Hematopoietic multipotent progenitor cell treated with erythropoietin and hydrocortisone succinate and interleukin-3 and kit ligand, for 8 days (in vitro differentiated cells): Measurements from ENCODE around the gene EMC9.
A peak's percentile ranks its signal among the peaks of the same experiment; 100 is the strongest.

Experiments
- DNase-seq: peaks from one replicate; pipeline ENCODE4 v3.0.0-alpha.2; 2015

Gene EMC9

DNA sequence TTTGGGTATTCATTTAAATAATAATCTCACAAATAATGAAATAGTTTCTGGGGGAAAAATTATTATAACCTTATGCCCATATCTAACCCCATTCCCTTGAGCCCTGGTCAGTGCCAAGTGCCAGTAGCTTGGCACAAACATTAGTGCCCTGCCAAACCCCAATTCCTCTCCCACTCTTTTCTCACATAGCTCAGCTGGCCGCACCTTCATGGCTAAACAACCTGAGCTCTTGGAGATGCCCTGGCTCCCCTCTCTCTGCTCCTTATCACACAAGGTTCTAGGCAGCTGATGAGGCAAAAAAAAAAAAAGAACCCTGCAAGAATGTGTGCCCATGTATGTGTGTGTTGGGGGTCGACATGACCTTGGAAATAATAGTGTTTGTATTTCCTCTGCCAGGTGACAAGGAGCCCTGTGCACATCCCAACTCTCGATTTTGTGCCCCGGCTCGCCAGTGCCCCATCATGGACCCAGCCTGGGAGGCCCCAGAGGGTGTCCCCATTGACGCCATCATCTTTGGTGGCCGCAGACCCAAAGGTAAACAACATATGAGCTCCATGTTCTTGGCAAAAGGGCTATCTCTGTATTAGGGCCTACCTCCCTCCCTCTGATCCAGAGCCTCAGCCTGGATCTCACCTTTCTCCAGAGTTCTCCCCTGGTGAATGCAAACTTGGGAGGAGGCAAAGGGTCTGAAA, 38.9 kb downstream of the EMC9 start:
- DNase-seq, result no peak

- DNase-seq, result no peak
These were observed 40.4 kb downstream of the EMC9 start for GRCh38 chr14:24100982-24101494.

GRCh38 chr14:24100197-24100981, 41.0 kb downstream of the EMC9 start:
- DNase-seq, result no peak

- DNase-seq, result no peak
These were observed 42.2 kb downstream of the EMC9 start for GRCh38 chr14:24098927-24099813.

DNA sequence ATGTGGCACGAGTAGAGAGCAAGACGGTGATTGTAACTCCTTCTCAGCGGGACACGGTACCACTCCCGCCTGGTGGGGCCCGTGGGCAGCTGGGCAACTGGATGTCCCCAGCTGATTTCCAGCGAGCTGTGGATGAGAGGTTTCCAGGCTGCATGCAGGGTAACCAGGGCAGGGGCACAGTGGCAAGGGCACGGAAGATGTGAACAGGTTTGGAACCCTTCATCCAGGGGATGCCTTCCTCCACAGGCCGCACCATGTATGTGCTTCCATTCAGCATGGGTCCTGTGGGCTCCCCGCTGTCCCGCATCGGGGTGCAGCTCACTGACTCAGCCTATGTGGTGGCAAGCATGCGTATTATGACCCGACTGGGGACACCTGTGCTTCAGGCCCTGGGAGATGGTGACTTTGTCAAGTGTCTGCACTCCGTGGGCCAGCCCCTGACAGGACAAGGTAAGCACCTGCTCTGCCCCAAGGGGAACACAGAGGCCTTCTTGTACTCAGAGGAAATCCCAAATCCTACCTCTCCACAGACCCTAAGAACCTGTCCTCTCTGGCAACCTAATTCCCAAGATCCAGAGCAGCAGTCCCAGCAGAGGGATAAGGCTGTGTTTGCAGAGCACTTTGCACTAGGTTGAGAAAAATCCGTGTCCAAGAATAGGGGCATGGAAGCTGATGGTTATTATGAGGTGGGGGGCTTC, 43.0 kb downstream of the EMC9 start:
- DNase-seq, result no peak

- DNase-seq, result no peak
These were observed 44.7 kb downstream of the EMC9 start for GRCh38 chr14:24096545-24097181.

DNA sequence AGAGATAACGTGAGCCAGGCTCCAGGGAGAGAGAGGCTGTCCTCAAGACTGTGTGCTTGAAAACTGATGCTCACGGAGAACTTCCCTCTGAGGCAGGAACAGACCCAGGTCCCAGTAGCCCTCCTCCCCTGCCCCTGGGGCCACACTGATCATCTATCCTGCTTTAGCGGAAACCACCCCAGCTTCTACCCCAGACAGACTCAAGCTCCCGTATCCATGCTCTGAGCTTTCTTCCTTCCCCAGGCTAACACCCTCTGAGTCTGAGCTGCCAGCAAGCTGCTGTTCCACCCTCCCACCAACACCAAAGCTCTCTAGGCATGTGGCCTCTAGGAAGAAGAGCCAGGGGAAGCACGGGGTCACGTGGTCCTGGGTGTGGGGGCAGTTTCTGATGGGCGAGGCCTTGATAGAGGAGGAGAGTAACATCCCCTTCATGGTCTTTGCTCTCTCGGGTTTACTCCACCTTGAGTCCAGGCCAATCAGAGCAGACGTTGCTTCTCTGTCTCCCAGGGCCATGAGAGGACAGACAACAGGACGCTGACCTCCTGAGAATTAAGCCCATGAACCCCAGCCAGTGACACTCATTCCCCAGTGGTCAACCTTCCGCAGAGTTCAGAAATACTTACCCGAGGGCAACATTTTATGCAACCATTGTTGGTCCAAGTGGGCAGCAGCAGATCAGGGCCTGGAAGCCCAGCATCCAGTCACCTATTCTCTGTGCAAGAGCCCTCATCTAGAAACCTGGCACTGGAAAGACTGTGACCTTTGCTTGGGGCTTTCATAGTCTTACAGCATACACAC, 45.9 kb downstream of the EMC9 start:
- peak; percentile 98 for DNase-seq

DNA sequence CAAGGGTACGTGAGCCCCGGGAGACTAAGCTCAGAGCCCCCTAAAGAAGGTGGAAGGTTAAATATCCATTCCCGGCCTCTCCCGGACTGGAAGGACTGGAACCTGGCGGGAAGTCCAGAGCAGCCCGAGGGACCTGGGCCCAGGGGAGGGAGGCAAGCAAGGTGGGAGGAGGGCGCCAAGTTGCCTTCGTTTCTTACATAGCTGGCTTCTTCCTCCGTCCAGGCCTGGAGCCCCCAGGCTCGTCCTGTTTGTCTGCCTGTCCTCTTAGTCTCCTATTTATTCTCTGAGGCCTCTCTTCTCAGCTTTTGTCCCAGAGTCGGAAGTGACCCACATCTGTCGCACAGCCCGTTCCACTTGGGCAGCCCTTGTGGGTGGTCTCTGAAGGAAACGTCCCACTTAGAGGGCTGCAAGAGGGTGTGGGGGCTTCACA, 46.5 kb downstream of the EMC9 start:
- no peak for DNase-seq

DNA sequence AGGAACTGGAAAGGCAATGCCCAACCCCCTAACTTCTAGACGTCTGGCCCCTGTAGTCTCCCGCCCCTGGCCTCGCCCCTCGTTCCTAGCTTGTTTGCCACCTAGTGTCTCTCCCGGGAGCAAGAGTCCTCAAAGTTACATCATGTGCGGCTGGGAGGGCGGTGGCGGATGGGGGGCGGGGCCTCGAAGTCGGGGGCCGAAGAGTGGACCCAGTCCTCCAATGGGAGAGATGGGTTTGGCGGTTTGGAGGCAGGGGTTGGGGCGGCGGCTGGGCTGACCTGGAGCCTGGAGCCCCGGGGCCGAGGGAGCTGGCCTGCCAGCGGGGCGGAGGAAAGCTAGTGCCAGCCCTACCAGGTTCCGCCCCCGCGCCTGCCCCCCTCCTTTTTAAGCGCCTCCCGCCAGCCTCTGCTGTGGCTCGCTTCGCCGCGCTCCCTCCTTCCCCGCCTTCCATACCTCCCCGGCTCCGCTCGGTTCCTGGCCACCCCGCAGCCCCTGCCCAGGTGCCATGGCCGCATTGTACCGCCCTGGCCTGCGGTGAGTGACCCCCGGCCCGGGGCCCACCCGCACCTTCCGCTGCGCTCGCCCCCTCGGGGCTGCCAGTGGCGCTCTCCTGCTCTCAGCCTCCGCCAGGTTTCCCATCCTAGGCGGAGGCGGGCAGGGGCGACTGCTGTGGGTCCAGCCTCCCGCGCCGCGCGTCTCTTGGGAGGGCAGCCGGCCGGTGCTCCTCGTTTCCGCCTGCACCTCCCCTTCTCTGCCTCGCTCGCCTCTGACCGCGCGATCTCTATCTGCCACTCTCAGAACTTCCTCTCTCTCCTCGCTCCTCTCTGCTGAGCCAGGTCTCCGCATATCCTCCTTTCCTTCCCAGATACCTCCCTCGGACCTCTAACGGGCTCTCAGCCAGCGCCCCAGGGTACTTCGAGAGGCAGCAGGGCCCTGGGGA, 47.2 kb downstream of the EMC9 start, which contains the start of gene PCK2:
Gene PCK2, plus strand, starts transcription at position 411 of the 940 bp plus-strand sequence. Its CDS starts 95 bp downstream, at position 506.
- peak; percentile 96 for DNase-seq

DNA sequence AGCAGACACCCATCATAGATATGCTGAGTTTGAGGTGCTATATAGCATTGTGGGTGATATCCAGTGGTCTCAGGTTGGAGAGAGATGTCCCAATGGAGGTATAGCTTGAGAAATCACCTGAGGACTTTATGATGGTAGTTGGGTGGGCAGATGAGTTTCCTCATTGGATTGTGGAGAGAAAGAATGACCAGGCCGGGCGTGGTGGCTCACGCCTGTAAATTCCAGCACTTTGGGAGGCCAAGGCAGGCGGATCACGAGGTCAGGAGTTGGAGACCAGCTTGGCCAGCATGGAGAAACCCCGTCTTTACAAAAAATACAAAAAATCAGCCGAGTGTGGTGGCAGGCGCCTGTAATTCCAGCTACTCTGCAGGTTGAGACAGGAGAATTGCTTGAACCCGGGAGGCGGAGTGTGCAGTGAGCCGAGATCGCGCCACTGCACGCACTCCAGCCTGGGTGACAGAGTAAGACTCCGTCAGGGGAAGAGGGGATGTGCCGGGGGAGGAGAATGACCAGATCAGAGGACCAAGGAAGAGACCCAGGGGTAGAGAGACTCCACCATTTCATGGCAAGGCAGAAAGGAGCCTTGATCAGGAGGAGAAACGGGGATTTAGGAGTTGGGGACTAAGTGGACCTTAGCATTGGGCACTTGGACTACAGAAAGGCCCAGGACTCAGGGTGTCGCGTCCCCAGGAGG, 48.0 kb downstream of the EMC9 start:
- no peak for DNase-seq

GRCh38 chr14:24092505-24093206, 48.7 kb downstream of the EMC9 start:
- no peak for DNase-seq

- DNase-seq, result no peak
These were observed 49.3 kb downstream of the EMC9 start for GRCh38 chr14:24092110-24092504.

GRCh38 chr14:24089890-24090289, 51.5 kb downstream of the EMC9 start:
- DNase-seq, result no peak
